Loucy (cell line): ENCODE data around the gene CDK13.

Experiments
- CTCF ChIP-seq: fragments of 200-600 bp; sonication (generic); conservative IDR thresholded peaks from 2 replicates; pipeline ENCODE4 v1.5.1; 2014; ENCODE audit warnings: mild to moderate bottlenecking, antibody characterized with exemption, low read length
- EZH2phosphoT487 ChIP-seq: fragments of 200-600 bp; IDR thresholded peaks from 2 replicates; pipeline ENCODE4 v1.6.1; 2018; ENCODE audit warnings: antibody characterized with exemption, mild to moderate bottlenecking, moderate library complexity, borderline replicate concordance

- TF ChIP-seq CTCF: no peak
- TF ChIP-seq EZH2phosphoT487: no peak
These were observed 28.4 kb upstream of the CDK13 start for GRCh38 chr7:39921506-39922175.
